ENCODE results near the gene EIF1. TPM values are rescaled to one million over a fixed set of nuclear protein-coding genes. Genes with fewer than 3 reads are reported as not detected.

Gene EIF1
- 270 and 272 TPM in 2 replicates for total RNA-seq (2014; rRNA removed; shearing (Covaris generic))
- polyA plus RNA-seq (2016; fragmentation: Nextera tagmentation; extraction: Ambion mirVana), result 525 and 603 TPM in 2 replicates
- long read RNA-seq, transcript EIF1-203 (4 exons, 2,330 nt), result major isoform, 575 of 627 reads
- long read RNA-seq, transcript EIF1-202 (2 exons, 2,170 nt), result minor isoform, 5 of 627 reads
- long read RNA-seq, partial matches to known transcripts, result 40 of 627 reads
- long read RNA-seq, other reads (novel, unspliced or antisense), result 6 of 627 reads

DNA sequence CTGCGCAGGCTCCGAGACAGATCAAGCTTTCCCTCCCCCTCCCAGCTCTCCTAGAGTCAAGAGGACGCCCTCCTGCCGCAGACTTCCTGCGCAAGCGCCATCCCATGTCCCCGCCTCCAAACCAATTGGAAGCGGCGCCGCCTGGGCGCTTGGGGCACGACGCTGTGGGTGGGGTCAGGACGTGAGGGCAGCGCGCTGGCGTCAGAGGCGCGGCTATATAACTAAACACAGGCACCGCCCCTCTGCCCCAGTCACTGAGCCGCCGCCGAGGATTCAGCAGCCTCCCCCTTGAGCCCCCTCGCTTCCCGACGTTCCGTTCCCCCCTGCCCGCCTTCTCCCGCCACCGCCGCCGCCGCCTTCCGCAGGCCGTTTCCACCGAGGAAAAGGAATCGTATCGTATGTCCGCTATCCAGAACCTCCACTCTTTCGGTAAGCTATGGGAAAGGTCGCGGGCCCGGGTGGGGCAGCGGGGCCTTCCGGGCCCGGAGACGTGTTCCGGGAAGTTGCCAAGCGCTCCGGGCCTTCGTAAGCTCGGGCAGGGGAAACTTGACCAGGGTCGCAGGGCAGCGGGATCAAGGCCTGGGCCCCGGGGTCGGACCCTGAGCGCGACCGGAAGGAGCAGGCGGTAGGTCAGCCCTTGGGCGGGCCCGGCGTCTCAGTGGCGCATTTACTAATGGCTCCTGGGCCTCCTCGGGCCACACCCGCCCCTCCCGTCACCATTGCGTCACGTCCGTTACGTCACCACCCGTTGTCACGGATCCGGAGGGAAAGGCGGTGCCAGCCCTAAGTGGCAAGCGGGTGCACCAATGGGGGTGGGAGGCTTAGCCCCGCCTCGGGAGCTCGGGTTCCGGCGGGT, at the start of gene EIF1:
Gene EIF1, plus strand, starts transcription at position 245 of the 856 bp plus-strand sequence. Its CDS starts 154 bp downstream, at position 399.
- ATAC-seq (peak; percentile 83), DNase-seq (ENCODE audit: low spot score) (peak; percentile 100)
- H3K4me1 ChIP-seq (ENCODE audit: insufficient read depth), result peaks cover 7% of the 10 kb centered on the region; the same call in 1 of the 2 replicates
- H4K20me1 ChIP-seq (replicated peaks; ENCODE audit: insufficient read depth), result peaks cover 20% of the 10 kb centered on the region
- H3K27me3 ChIP-seq (ENCODE audit: insufficient read depth), result no peaks in the 10 kb centered on the region
- peaks cover 15% of the 10 kb centered on the region for H3K79me2 ChIP-seq (replicated peaks; ENCODE audit: insufficient read depth)
- H3K4me2 ChIP-seq, result peak within 1 kb of the TSS; percentile 86
- Mint-ChIP-seq H3K27me3 (ENCODE audit: insufficient read depth, low read depth, poor library complexity) (peaks cover 19% of the 10 kb centered on the region), H3K4me3 (peak within 1 kb of the TSS; percentile 94), H3K9me3 (peaks cover 9% of the 10 kb centered on the region), H3K4me1 (peaks cover 17% of the 10 kb centered on the region; the same call in 2 of the 3 replicates), H3K27ac (peak within 1 kb of the TSS; percentile 100), H3K36me3 (ENCODE audit: low read depth) (peaks cover 47% of the 10 kb centered on the region)
- H3K36me3 ChIP-seq (ENCODE audit: insufficient read depth), result peaks cover 39% of the 10 kb centered on the region
- H3K27ac ChIP-seq (ENCODE audit: low read depth), result peak within 1 kb of the TSS; percentile 99
- no peaks in the 10 kb centered on the region for H3K9me2 ChIP-seq (ENCODE audit: insufficient read depth)
- peak within 1 kb of the TSS; percentile 73; the same call in 1 of the 2 replicates for H2AFZ ChIP-seq
- H3K4me3 ChIP-seq, result peak within 1 kb of the TSS; percentile 87
- peaks cover 41% of the 10 kb centered on the region for H3F3A ChIP-seq (replicated peaks; ENCODE audit: low read depth)
- TF ChIP-seq EZH2 (IDR thresholded peaks at IDR 0.05; ENCODE audit: low read depth, unreplicated experiment) (no peak), JUNB (IDR thresholded peaks at IDR 0.05; ENCODE audit: unreplicated experiment) (no peak), POLR2AphosphoS5 (IDR thresholded peaks at IDR 0.05; ENCODE audit: low read depth) (peak; percentile 97), ZNF114 (CRISPR knock-in tag; IDR thresholded peaks at IDR 0.05) (no peak), CREB1 (CRISPR knock-in tag; IDR thresholded peaks at IDR 0.05; ENCODE audit: low read depth) (peak; percentile 98)
- TF ChIP-seq, protein P1, sequence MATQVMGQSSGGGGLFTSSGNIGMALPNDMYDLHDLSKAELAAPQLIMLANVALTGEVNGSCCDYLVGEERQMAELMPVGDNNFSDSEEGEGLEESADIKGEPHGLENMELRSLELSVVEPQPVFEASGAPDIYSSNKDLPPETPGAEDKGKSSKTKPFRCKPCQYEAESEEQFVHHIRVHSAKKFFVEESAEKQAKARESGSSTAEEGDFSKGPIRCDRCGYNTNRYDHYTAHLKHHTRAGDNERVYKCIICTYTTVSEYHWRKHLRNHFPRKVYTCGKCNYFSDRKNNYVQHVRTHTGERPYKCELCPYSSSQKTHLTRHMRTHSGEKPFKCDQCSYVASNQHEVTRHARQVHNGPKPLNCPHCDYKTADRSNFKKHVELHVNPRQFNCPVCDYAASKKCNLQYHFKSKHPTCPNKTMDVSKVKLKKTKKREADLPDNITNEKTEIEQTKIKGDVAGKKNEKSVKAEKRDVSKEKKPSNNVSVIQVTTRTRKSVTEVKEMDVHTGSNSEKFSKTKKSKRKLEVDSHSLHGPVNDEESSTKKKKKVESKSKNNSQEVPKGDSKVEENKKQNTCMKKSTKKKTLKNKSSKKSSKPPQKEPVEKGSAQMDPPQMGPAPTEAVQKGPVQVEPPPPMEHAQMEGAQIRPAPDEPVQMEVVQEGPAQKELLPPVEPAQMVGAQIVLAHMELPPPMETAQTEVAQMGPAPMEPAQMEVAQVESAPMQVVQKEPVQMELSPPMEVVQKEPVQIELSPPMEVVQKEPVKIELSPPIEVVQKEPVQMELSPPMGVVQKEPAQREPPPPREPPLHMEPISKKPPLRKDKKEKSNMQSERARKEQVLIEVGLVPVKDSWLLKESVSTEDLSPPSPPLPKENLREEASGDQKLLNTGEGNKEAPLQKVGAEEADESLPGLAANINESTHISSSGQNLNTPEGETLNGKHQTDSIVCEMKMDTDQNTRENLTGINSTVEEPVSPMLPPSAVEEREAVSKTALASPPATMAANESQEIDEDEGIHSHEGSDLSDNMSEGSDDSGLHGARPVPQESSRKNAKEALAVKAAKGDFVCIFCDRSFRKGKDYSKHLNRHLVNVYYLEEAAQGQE (IDR thresholded peaks at IDR 0.05; ENCODE audit: unreplicated experiment), result no peak
- TF ChIP-seq, protein P2, sequence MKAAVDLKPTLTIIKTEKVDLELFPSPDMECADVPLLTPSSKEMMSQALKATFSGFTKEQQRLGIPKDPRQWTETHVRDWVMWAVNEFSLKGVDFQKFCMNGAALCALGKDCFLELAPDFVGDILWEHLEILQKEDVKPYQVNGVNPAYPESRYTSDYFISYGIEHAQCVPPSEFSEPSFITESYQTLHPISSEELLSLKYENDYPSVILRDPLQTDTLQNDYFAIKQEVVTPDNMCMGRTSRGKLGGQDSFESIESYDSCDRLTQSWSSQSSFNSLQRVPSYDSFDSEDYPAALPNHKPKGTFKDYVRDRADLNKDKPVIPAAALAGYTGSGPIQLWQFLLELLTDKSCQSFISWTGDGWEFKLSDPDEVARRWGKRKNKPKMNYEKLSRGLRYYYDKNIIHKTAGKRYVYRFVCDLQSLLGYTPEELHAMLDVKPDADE (IDR thresholded peaks at IDR 0.05), result peak; percentile 38; the same call in 1 of the 2 replicates

- no peak for DNase-seq (ENCODE audit: low spot score)
- 0 out of 2 replicates have a peak, but pooled peaks cover 10% of the 10 kb centered on the region for H3K4me1 ChIP-seq (ENCODE audit: insufficient read depth)
- Mint-ChIP-seq H3K27me3 (ENCODE audit: insufficient read depth, low read depth, poor library complexity) (peaks cover 12% of the 10 kb centered on the region), H3K4me1 (peaks cover 11% of the 10 kb centered on the region), H3K27ac (no peak overlapping the region), H3K9me3 (no peaks in the 10 kb centered on the region), H3K36me3 (ENCODE audit: low read depth) (no peaks in the 10 kb centered on the region), H3K4me3 (no peak overlapping the region)
- H3K79me2 ChIP-seq (replicated peaks; ENCODE audit: insufficient read depth), result no peaks in the 10 kb centered on the region
- no peaks in the 10 kb centered on the region for H3K27me3 ChIP-seq (ENCODE audit: insufficient read depth)
- no peak overlapping the region for H3K27ac ChIP-seq (ENCODE audit: low read depth)
- H3K4me2 ChIP-seq, result no peak overlapping the region
- H3K36me3 ChIP-seq (ENCODE audit: insufficient read depth), result no peaks in the 10 kb centered on the region
- no peaks in the 10 kb centered on the region for H4K20me1 ChIP-seq (replicated peaks; ENCODE audit: insufficient read depth)
- H3K4me3 ChIP-seq, result no peak overlapping the region
- peak overlapping the region; percentile 18; the same call in 1 of the 2 replicates for H2AFZ ChIP-seq
- no peaks in the 10 kb centered on the region for H3K9me2 ChIP-seq (ENCODE audit: insufficient read depth)
- no peaks in the 10 kb centered on the region for H3F3A ChIP-seq (replicated peaks; ENCODE audit: low read depth)
- no peak for ATAC-seq
- TF ChIP-seq JUNB (IDR thresholded peaks at IDR 0.05; ENCODE audit: unreplicated experiment), result no peak
- no peak for TF ChIP-seq POLR2AphosphoS5 (IDR thresholded peaks at IDR 0.05; ENCODE audit: low read depth)
- TF ChIP-seq, protein P2 (IDR thresholded peaks at IDR 0.05), result no peak
Measured at GRCh38 chr17:41638941-41639340, 49.7 kb upstream of the EIF1 start.

All from GM23338 (cell line).